ENCODE measurements around the gene ERC1. TPM values are rescaled to one million over a fixed set of nuclear protein-coding genes. Genes with fewer than 3 reads are reported as not detected.

ERC1 gene
- total and polyA plus RNA-seq, 2 of the 4 experiments (the other 2 are of a cell fraction): 11.6 to 25.6 TPM

GRCh38 chr12:1305063-1305434 lies 314.0 kb downstream of the ERC1 start:
- no CpG with 5 or more reads among the region's 3 CpGs for WGBS, 2 experiments (ENCODE audit: extremely low coverage in 2 of 2, insufficient read length in 1 of 2)
- Histone ChIP-seq H4K8ac (ENCODE audit: low read depth in 2 of 2, low read length in 2 of 2) (no peak overlapping the region), H3K9me1 (ENCODE audit: insufficient read depth, low read length) (no peaks in the 10 kb centered on the region; the same call in 1 of the 2 replicates), H3K4me2 (ENCODE audit: low read depth, low read length) (no peak overlapping the region), H2BK15ac (ENCODE audit: low read depth, low read length) (no peak overlapping the region), H2BK120ac (ENCODE audit: low read depth, low read length) (no peak overlapping the region), H3K27ac (ENCODE audit: insufficient read depth, low read length) (no peak overlapping the region), H4K5ac (ENCODE audit: low read depth, low read length) (no peak overlapping the region), H3K9ac (ENCODE audit: low read depth, low read length) (no peak overlapping the region), H2AK5ac (ENCODE audit: low read depth, low read length) (no peak overlapping the region), H3K4me1 (ENCODE audit: control insufficient read depth, insufficient read depth, low read length) (no peaks in the 10 kb centered on the region), H2BK20ac (ENCODE audit: low read depth, low read length) (no peak overlapping the region), H3K27me3 (ENCODE audit: control insufficient read depth, insufficient read depth, low read length) (no peaks in the 10 kb centered on the region), H3K4ac (ENCODE audit: low read depth, low read length) (no peak overlapping the region), H3K56ac (ENCODE audit: extremely low read depth, insufficient read depth, low read length) (no peak overlapping the region), H3K18ac (ENCODE audit: low read depth, low read length) (no peak overlapping the region), H4K20me1 (ENCODE audit: insufficient read depth, low read length) (no peaks in the 10 kb centered on the region), H3K9me3 (ENCODE audit: control insufficient read depth, insufficient read depth, low read length) (no peaks in the 10 kb centered on the region), H4K91ac (ENCODE audit: insufficient read depth, low read depth, low read length) (no peak overlapping the region), H3K36me3 (ENCODE audit: control insufficient read depth, insufficient read depth, low read length) (no peaks in the 10 kb centered on the region), H3K14ac (replicated peaks; ENCODE audit: low read depth, low read length) (no peak overlapping the region), H2BK5ac (ENCODE audit: low read depth, low read length, poor library complexity, severe bottlenecking) (no peak overlapping the region), H3K4me3 (ENCODE audit: insufficient read depth, low read depth, low read length) (no peak overlapping the region), H3K79me1 (ENCODE audit: low read depth in 1 of 2, low read length in 2 of 2) (peaks cover 0 to 8% of the 10 kb centered on the region in 2 experiments; a peak in 2 of 4 replicates), H3K23ac (ENCODE audit: low read depth, low read length) (no peak overlapping the region), H2AFZ (replicated peaks; ENCODE audit: low read length, poor library complexity) (no peak overlapping the region), H2AK9ac (replicated peaks; ENCODE audit: low read depth, low read length, poor library complexity) (no peak overlapping the region)
- BruUV-seq (replicated peaks): no TSS peak
- dilution Hi-C loops (cut with HindIII; ENCODE audit: low sequenced_read_pairs, unreplicated experiment): no loop called here
- ChIA-PET CTCF (no interaction called here), POLR2A (ENCODE audit: unreplicated experiment) (no interaction called here)
- intact Hi-C loops (cut with micrococcal nuclease): no loop called here
- DNase-seq: no peak
- in situ Hi-C loops (cut with MboI; ENCODE audit: low sequenced_read_pairs): no loop called here
- no peak for TF ChIP-seq NFE2L2 (IDR thresholded peaks at IDR 0.05; ENCODE audit: low read depth, low read length)
- TF ChIP-seq RAD21 (IDR thresholded peaks at IDR 0.05; ENCODE audit: low read length): no peak
- TF ChIP-seq ELK1 (IDR thresholded peaks at IDR 0.05; ENCODE audit: borderline replicate concordance, low read depth, low read length): no peak
- ATAC-seq (ENCODE audit: low read depth): no peak
